ENCODE data around the gene PRPF18.

DNA sequence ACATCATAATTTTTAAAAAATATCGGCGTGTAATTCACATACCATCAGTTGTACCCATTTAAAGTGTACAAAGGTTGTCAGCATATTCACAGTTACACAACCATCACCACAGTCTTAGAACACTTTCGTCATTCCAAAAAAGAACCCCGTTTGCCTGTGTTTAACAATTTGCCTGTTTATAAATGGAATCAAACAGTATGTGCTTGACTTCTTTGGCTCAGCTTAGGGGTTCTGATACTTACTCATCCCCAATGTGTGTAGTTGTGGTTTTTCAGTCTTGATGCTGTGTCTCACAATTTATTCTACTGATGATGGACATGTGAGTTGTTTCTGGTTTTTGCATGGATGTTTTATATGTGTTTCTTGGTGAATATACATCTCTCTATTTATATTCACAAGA lies 50.0 kb downstream of the PRPF18 start:
- TF ChIP-seq, protein P1, sequence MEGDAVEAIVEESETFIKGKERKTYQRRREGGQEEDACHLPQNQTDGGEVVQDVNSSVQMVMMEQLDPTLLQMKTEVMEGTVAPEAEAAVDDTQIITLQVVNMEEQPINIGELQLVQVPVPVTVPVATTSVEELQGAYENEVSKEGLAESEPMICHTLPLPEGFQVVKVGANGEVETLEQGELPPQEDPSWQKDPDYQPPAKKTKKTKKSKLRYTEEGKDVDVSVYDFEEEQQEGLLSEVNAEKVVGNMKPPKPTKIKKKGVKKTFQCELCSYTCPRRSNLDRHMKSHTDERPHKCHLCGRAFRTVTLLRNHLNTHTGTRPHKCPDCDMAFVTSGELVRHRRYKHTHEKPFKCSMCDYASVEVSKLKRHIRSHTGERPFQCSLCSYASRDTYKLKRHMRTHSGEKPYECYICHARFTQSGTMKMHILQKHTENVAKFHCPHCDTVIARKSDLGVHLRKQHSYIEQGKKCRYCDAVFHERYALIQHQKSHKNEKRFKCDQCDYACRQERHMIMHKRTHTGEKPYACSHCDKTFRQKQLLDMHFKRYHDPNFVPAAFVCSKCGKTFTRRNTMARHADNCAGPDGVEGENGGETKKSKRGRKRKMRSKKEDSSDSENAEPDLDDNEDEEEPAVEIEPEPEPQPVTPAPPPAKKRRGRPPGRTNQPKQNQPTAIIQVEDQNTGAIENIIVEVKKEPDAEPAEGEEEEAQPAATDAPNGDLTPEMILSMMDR (IDR thresholded peaks at IDR 0.05), result no peak
- no peak for TF ChIP-seq POLR2A (IDR thresholded peaks at IDR 0.05)
